Mesangial cell (primary cell): ENCODE data around the gene SERPINB10. TPM values are rescaled to one million over a fixed set of nuclear protein-coding genes. Genes with fewer than 3 reads are reported as not detected.

Experiments
- total RNA-seq: library from RNA; depleted of rRNA; stranded (reverse); fragments of >200 nt; gene quantifications from 2 replicates; pipeline ENCODE4 v1.2.3, GENCODE V29; 2015

SERPINB10 gene
- not detected in 2 replicates for total RNA-seq

GRCh38 chr18:63907664-63908063 lies at the start of gene SERPINB10:
Gene SERPINB10, plus strand, starts transcription at chr18:63907958. Its CDS starts 7,553 bp downstream, at chr18:63915511.

GRCh38 chr18:63887424-63887823 lies 20.3 kb upstream of the SERPINB10 start, which contains the start of gene SERPINB2:
Gene SERPINB2, plus strand, starts transcription at chr18:63887705. Its CDS starts 3,740 bp downstream, at chr18:63891445.

GRCh38 chr18:63949068-63949737 lies 41.4 kb downstream of the SERPINB10 start, which contains the start of gene HMSD:
Gene HMSD, plus strand, starts transcription at chr18:63949301. Its CDS starts 4,155 bp downstream, at chr18:63953456.

GRCh38 chr18:63969942-63970808 lies 62.4 kb downstream of the SERPINB10 start, which contains the start of gene SERPINB8:
Gene SERPINB8, plus strand, starts transcription at chr18:63970081. Its CDS starts 8,228 bp downstream, at chr18:63978309.

Other genes with a start within 250 kb of the SERPINB10 start
- not detected in 2 replicates for gene SERPINB3, start 246.1 kb upstream of the SERPINB10 start, total RNA-seq
- gene SERPINB11, start 205.0 kb upstream of the SERPINB10 start, total RNA-seq: not detected in 2 replicates
- 4.4 TPM in 1 of 2 replicates, not detected in the other for gene SERPINB7, start 132.5 kb upstream of the SERPINB10 start, total RNA-seq
- gene SERPINB2, start 20.3 kb upstream of the SERPINB10 start, total RNA-seq: 0.49 TPM in 1 of 2 replicates, not detected in the other
- gene HMSD, start 41.3 kb downstream of the SERPINB10 start, total RNA-seq: 0.49 and 0.51 TPM in 2 replicates
- gene SERPINB8, start 62.1 kb downstream of the SERPINB10 start, total RNA-seq: 5.1 and 7.8 TPM in 2 replicates
- not detected in 2 replicates for gene LINC00305, start 241.1 kb downstream of the SERPINB10 start, total RNA-seq